Small intestine (tissue), 16 donors: Measurements from ENCODE around the gene MKS1. TPM values are rescaled to one million over a fixed set of nuclear protein-coding genes. Genes with fewer than 3 reads are reported as not detected.

ENCODE experiments used
- DNase-seq, 2 donors: peaks; one replicate each; pipeline versions ENCODE4 v3.0.0 to v3.0.0-alpha.2; 2013
- FAIRE-seq: peaks from 2 replicates; lab custom pipeline; 2012; peaks lifted over from hg19 to GRCh38; lab: Jason Lieb, UNC
- H3K27ac ChIP-seq, 3 donors: one replicate each; pipeline ENCODE4 v1.5.1; 2013; ENCODE audit warnings: low read length in 2 of 3, mild to moderate bottlenecking in 2 of 3, control low read depth in 1 of 3, inconsistent platforms in 1 of 3, low read depth in 1 of 3, moderate library complexity in 1 of 3
- H3K27me3 ChIP-seq, 3 donors: one replicate each; pipeline ENCODE4 v1.6.1; 2013; ENCODE audit warnings: low read length in 3 of 3, inconsistent platforms in 1 of 3; ENCODE audit not compliant: control insufficient read depth in 3 of 3, insufficient read depth in 3 of 3
- H3K36me3 ChIP-seq, 3 donors: one replicate each; pipeline ENCODE4 v1.6.1; 2013; ENCODE audit warnings: low read length in 3 of 3, inconsistent platforms in 1 of 3, low read depth in 1 of 3, mild to moderate bottlenecking in 1 of 3, moderate library complexity in 1 of 3; ENCODE audit not compliant: control insufficient read depth in 3 of 3, insufficient read depth in 2 of 3
- H3K4me1 ChIP-seq, 3 donors: one replicate each; pipeline ENCODE4 v1.6.1; 2013; ENCODE audit warnings: low read length in 2 of 3, inconsistent platforms in 1 of 3, low read depth in 1 of 3, mild to moderate bottlenecking in 1 of 3, moderate library complexity in 1 of 3; ENCODE audit not compliant: control insufficient read depth in 3 of 3, insufficient read depth in 2 of 3
- H3K4me3 ChIP-seq, 3 donors: one replicate each; pipeline ENCODE4 v1.5.1; 2013; ENCODE audit warnings: low read length in 3 of 3, control low read depth in 1 of 3, inconsistent platforms in 1 of 3, low read depth in 1 of 3, mild to moderate bottlenecking in 1 of 3, moderate library complexity in 1 of 3
- H3K9me3 ChIP-seq, 2 donors: one replicate each; pipeline ENCODE4 v1.6.1; 2013; ENCODE audit warnings: low read depth in 1 of 2, low read length in 1 of 2; ENCODE audit not compliant: control insufficient read depth in 2 of 2, insufficient read depth in 1 of 2
- WGBS, 3 donors: extraction: QIAGEN DNeasy Blood & Tissue Kit; methylation state at CpG; one replicate each; pipeline ENCODE4 v1.1.7; 2013; 5-methylcytosine and 5-hydroxymethylcytosine counted together
- long read RNA-seq, 10 donors: transcript quantifications; one replicate each; lab custom pipeline, GENCODE V29; 2026
- polyA plus RNA-seq, 4 donors: library from polyadenylated mRNA; stranded (reverse) in 3 of 4; unstranded in 1 of 4; fragments of 200-250 nt in 3 of 4; fragments of 120-200 nt in 1 of 4; gene quantifications; one replicate each; pipeline versions ENCODE4 v1.2.1 to v1.2.3, GENCODE V29; 2013
- donor health status: healthy with polysubstance abuse.
- donor health status: control.
- donor health status: control.
- donor health status: Bipolar disorder and iron deficiency.
- donor health status: healthy.

The MKS1 gene
- polyA plus RNA-seq: 10 to 100 TPM in 2 of 4 donors, 1 to 10 TPM in 2; 2.7 to 26.6 (median 9.2) TPM
- long read RNA-seq, donor 1: 0 reads
- long read RNA-seq, donor 2, partial matches to known transcripts: 0 of 1 reads
- long read RNA-seq, donor 2, other reads (novel, unspliced or antisense): 0 of 1 reads
- long read RNA-seq, donor 3, partial matches to known transcripts: 0 of 2 reads
- long read RNA-seq, donor 3, other reads (novel, unspliced or antisense): 0 of 2 reads
- long read RNA-seq, donor 4: 0 reads
- long read RNA-seq, donor 5, partial matches to known transcripts: 0 of 1 reads
- long read RNA-seq, donor 5, other reads (novel, unspliced or antisense): 0 of 1 reads
- long read RNA-seq, donor 6, partial matches to known transcripts: 0 of 3 reads
- long read RNA-seq, donor 6, other reads (novel, unspliced or antisense): 0 of 3 reads
- long read RNA-seq, donor 7, partial matches to known transcripts: 0 of 3 reads
- long read RNA-seq, donor 7, other reads (novel, unspliced or antisense): 0 of 3 reads
- long read RNA-seq, donor 8: 0 reads
- long read RNA-seq, donor 9, partial matches to known transcripts: 0 of 2 reads
- long read RNA-seq, donor 9, other reads (novel, unspliced or antisense): 0 of 2 reads
- long read RNA-seq, donor 10, partial matches to known transcripts: 0 of 4 reads
- long read RNA-seq, donor 10, other reads (novel, unspliced or antisense): 0 of 4 reads

DNA sequence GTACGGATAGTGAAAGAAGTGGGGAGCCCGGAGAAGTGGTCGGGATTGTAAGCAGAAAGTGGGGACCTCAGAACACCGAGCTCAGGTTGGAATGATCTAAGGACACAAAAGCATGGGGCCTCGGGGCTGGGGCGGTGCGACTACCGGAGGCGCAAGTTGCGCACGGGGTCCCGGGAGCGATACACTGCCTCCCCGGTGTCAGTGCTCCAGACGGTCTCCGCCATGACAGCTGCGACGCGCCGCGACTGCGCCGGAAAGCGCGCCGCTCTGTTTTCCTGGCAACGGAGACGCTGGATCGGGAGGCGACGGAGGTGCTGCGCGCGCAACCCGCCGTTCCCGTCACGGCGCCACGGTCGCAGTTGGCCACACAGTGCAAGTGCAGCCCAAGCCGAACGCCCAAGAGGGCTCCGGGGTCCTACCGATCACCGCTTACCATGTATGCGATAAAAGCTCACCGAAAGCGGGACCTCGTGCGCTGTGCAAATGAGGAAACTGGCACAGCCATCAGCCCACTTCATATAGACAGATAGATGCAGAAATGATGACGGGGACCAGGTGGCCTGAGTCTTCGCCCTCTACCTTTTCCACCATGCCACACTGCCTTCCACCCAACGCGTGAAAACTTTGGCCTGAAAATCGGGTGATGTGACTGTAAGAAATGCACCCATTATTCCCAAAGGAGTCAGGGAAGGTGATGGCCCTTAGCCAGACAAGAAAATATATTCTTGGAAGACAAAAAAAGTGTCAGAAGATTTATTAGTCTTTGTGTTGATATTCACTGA, at the start of gene MKS1:
TSS of gene MKS1 (minus strand) at position 249 of the 782 bp plus-strand sequence. CDS start at position 224, 25 bp downstream.
- WGBS, 3 donors: 1 to 2% (median 1%) methylated on average over 56 of the region's 56 CpGs
- H3K27me3 ChIP-seq: no peaks in the 10 kb centered on the region
- peak within 1 kb of the TSS; percentile 53 to 77 (median 59) for H3K27ac ChIP-seq
- H3K36me3 ChIP-seq: peaks cover 0 to 11% (median 3%) of the 10 kb centered on the region in 3 donors
- DNase-seq (peak; percentile 91 to 98), FAIRE-seq (no peak)
- H3K4me1 ChIP-seq: no peaks in the 10 kb centered on the region
- no peaks in the 10 kb centered on the region for H3K9me3 ChIP-seq
- peak within 1 kb of the TSS; percentile 48 to 75 (median 74) for H3K4me3 ChIP-seq

DNA sequence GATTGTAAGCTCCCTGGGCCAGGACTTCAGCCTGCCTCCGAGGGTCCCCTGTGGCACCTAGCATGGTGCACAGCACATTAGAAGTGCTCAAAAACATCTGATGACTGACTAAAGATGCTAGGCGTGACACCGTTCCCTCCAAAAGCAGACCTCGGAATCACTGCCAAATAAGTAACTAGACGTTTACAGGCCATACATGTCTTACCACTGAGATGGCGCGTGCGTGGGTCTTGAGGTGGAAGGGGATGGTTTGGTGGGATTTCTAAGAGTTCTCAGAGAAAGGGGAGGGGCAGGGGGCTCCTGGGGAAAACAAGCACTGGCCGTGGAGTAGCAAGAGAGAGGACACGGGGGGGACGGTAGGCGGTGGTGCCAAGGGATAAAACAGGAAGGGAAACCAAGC, 49.3 kb upstream of the MKS1 start:
- H3K4me3 ChIP-seq: no peak overlapping the region
- H3K4me1 ChIP-seq: no peaks in the 10 kb centered on the region
- H3K9me3 ChIP-seq: no peaks in the 10 kb centered on the region
- H3K36me3 ChIP-seq: no peaks in the 10 kb centered on the region
- 83 to 88% (median 86%) methylated on average over 12 of the region's 12 CpGs for WGBS, 3 donors
- no peak for DNase-seq
- H3K27me3 ChIP-seq: peaks cover 0 to 14% (median 4%) of the 10 kb centered on the region in 3 donors
- FAIRE-seq: no peak
- H3K27ac ChIP-seq: no peak overlapping the region

DNA sequence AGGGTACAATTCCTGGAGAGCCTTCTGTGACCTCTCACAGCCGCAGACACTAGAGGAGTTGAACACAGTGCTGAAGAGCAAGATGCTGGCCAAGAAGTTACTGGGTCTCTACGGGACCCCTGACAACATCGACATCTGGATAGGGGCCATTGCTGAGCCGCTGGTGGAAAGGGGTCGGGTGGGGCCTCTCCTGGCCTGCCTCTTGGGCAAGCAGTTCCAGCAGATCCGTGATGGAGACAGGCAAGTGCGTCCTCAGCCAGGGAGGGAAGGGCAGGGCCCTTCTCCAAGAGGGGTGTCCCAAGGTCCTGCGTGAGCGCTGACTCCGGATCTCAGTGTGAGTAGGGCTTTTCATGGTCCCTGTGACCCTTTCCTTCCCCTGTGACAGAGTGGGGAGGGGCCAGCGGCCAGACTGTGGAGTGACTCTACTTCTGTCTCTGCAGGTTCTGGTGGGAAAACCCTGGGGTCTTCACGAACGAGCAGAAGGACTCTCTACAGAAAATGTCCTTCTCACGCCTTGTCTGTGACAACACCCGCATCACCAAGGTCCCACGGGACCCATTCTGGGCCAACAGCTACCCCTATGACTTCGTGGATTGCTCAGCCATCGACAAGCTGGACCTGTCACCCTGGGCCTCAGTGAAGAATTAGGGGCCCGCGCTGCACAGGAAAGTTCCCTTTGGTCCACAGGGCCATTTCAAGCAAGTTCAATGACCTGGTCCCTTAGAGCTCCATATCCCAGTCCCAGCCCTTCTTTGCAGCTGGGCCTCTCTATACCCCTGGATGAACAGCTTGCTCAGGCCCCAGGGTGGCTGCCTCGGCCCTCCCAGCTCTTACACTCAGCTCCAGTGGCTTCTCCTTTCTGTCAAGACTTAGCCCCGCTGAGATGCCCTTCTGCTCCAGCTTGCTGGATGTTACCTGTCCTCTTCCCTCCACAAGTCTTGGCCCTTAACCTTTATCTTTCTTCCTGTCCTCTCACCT, 48.6 kb upstream of the MKS1 start:
- no peaks in the 10 kb centered on the region for H3K4me1 ChIP-seq
- no peaks in the 10 kb centered on the region for H3K36me3 ChIP-seq
- no peak overlapping the region for H3K4me3 ChIP-seq
- DNase-seq (no peak), FAIRE-seq (no peak)
- no peaks in the 10 kb centered on the region for H3K9me3 ChIP-seq
- H3K27ac ChIP-seq: no peak overlapping the region
- peaks cover 0 to 17% (median 4%) of the 10 kb centered on the region in 3 donors for H3K27me3 ChIP-seq
- 83 to 86% (median 86%) methylated on average over 22 of the region's 22 CpGs for WGBS, 3 donors

DNA sequence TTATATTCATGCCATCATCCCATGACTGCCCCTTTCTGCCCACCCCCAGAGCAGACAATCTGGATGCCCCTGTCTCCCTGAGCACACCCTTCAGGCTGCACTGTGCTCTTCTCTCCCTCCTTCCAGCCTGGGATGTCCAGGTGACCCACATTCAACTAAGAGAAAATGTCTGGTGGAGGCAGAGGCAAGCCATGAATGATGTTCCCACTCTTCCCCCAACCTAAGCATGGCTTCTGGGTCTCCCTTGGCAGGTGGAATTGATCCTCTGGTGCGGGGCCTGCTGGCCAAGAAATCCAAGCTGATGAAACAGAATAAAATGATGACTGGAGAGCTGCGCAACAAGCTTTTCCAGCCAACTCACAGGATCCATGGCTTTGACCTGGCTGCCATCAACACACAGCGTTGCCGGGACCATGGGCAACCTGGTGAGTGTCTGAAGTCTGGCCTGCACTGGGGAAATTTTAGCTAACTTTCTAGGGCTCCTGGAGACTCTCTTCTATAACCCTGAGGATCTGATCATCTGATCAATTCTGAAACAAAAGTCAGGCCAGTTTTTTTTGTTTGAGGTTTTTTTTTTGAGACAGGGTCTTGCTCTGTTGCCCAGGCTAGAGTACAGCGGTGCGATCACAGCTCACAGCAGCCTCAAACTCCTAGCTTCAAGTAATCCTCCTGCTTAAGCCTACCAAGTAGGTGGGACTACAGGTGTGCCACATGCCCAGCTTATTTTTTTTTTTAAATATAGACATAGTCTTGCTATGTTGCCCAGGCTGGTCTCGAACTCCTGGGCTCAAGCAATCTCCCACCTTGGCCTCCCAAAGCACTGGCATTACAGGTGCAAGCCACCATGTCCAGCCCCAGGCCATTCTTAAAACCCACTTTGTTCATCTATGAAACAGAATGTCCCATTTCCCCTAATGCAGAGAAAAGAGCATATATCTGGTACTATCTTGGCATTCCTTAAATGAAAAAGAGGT, 47.1 kb upstream of the MKS1 start:
- Histone ChIP-seq H3K27ac (no peak overlapping the region), H3K4me3 (no peak overlapping the region), H3K27me3 (peaks cover 0 to 19% (median 4%) of the 10 kb centered on the region in 3 donors), H3K4me1 (no peaks in the 10 kb centered on the region), H3K36me3 (no peaks in the 10 kb centered on the region), H3K9me3 (no peaks in the 10 kb centered on the region)
- WGBS, 3 donors: 90 to 93% (median 91%) methylated on average over 7 of the region's 7 CpGs
- FAIRE-seq (no peak), DNase-seq (no peak)

DNA sequence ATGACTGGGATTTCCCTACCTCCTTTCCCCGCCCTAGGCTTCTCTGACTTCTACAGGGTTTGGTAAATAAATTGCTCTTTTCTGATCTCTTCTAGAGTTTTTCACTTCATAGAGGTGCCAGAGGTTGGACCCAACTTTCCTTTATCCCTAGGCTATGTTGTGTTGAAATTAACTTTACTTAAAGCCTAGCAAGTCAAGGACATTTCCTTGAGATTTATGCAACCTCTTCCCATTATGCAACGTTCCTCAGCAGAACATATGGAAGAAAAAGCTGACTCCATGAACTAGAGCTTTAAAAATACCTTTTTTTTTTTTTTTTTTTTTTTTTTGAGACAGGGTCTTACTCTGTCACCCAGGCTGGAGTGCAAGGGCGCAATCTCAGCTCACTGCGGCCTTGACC, 46.2 kb upstream of the MKS1 start:
- no peak overlapping the region for H3K4me3 ChIP-seq
- no peak overlapping the region for H3K27ac ChIP-seq
- peaks cover 0 to 19% (median 4%) of the 10 kb centered on the region in 3 donors for H3K27me3 ChIP-seq
- no peaks in the 10 kb centered on the region for H3K36me3 ChIP-seq
- no peak for FAIRE-seq
- no peaks in the 10 kb centered on the region for H3K9me3 ChIP-seq
- 75 to 82% (median 81%) methylated on average over 4 of the region's 4 CpGs for WGBS, 3 donors
- H3K4me1 ChIP-seq: no peaks in the 10 kb centered on the region
- no peak for DNase-seq

DNA sequence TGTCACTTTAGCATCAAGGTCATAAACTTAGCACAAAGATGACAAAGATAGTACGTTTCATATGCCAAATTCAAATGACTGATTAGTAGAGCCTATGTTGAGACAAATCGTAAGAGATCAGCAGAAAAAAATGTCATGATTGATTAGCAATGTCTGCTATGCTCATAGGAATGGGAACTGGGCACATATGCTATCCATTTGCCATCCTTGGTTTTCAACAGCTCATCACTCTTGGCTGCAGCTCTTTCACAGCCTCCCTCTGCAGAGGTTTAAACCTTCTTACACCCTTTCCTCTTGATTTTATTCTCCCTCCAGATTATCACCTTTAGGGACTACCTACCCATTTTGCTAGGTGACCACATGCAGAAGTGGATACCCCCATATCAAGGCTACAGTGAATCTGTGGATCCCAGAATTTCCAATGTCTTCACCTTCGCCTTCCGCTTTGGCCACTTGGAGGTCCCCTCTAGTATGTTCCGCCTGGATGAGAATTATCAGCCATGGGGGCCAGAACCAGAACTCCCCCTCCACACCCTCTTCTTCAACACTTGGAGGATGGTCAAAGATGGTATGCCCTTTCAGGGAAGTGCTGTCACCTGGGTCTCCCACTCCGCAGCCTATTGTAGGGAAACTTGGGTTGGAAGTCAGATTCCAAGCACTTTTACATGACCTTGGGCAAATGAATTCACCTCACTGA, 45.5 kb upstream of the MKS1 start:
- WGBS, 3 donors: 77 to 81% (median 77%) methylated on average over 6 of the region's 6 CpGs
- FAIRE-seq: no peak
- Histone ChIP-seq H3K27ac (no peak overlapping the region), H3K27me3 (peaks cover 0 to 19% (median 4%) of the 10 kb centered on the region in 3 donors), H3K4me3 (no peak overlapping the region), H3K4me1 (no peaks in the 10 kb centered on the region), H3K9me3 (no peaks in the 10 kb centered on the region), H3K36me3 (no peaks in the 10 kb centered on the region)
- DNase-seq: no peak
